ENCODE results near the gene TMEM235. TPM values are rescaled to one million over a fixed set of nuclear protein-coding genes. Genes with fewer than 3 reads are reported as not detected.

The TMEM235 gene
- total RNA-seq, 2 experiments from 2014 or later, result 0.32 TPM; not detected in 1

- H3K4me2 ChIP-seq (ENCODE audit: low read length), result no peak overlapping the region
- no peaks in the 10 kb centered on the region for H3K9me3 ChIP-seq (ENCODE audit: low read length)
- no peaks in the 10 kb centered on the region for H3K79me2 ChIP-seq (ENCODE audit: insufficient read depth, low read depth, low read length)
- no peak overlapping the region for H3K4me3 ChIP-seq (ENCODE audit: low read depth, low read length, poor library complexity, severe bottlenecking)
- ChIA-PET CTCF (ENCODE audit: unreplicated experiment) (no interaction called here), POLR2A (no interaction called here)
- TF ChIP-seq, protein P1, sequence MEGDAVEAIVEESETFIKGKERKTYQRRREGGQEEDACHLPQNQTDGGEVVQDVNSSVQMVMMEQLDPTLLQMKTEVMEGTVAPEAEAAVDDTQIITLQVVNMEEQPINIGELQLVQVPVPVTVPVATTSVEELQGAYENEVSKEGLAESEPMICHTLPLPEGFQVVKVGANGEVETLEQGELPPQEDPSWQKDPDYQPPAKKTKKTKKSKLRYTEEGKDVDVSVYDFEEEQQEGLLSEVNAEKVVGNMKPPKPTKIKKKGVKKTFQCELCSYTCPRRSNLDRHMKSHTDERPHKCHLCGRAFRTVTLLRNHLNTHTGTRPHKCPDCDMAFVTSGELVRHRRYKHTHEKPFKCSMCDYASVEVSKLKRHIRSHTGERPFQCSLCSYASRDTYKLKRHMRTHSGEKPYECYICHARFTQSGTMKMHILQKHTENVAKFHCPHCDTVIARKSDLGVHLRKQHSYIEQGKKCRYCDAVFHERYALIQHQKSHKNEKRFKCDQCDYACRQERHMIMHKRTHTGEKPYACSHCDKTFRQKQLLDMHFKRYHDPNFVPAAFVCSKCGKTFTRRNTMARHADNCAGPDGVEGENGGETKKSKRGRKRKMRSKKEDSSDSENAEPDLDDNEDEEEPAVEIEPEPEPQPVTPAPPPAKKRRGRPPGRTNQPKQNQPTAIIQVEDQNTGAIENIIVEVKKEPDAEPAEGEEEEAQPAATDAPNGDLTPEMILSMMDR (conservative IDR thresholded peaks at IDR 0.05; ENCODE audit: low read length), result no peak
- no peak for TF ChIP-seq EZH2phosphoT487 (IDR thresholded peaks at IDR 0.05; ENCODE audit: borderline replicate concordance, low read depth, low read length)
- H3K4me1 ChIP-seq (ENCODE audit: insufficient read depth, low read length, poor library complexity, severe bottlenecking), result peaks cover 11% of the 10 kb centered on the region
- H4K20me1 ChIP-seq (ENCODE audit: insufficient read depth, low read length), result no peaks in the 10 kb centered on the region
- no peak overlapping the region for H3K27ac ChIP-seq (ENCODE audit: low read depth, low read length, poor library complexity, severe bottlenecking)
- BruUV-seq (replicated peaks), result no TSS peak
- no peaks in the 10 kb centered on the region for H3K9me2 ChIP-seq (ENCODE audit: insufficient read depth, low read length)
- H3K36me3 ChIP-seq (ENCODE audit: insufficient read depth, low read length), result no peaks in the 10 kb centered on the region
- intact Hi-C loops (cut with micrococcal nuclease; ENCODE audit: unreplicated experiment), result loop anchor here (10.0 kb wide), 1 partner anchor 1480 kb away; no protein-coding TSS in a partner anchor
- no peak overlapping the region for H2AFZ ChIP-seq (ENCODE audit: low read length)
- no peak for DNase-seq (ENCODE audit: low spot score)
Measured at GRCh38 chr17:78265121-78265520, 33.7 kb downstream of the TMEM235 start.

DNA sequence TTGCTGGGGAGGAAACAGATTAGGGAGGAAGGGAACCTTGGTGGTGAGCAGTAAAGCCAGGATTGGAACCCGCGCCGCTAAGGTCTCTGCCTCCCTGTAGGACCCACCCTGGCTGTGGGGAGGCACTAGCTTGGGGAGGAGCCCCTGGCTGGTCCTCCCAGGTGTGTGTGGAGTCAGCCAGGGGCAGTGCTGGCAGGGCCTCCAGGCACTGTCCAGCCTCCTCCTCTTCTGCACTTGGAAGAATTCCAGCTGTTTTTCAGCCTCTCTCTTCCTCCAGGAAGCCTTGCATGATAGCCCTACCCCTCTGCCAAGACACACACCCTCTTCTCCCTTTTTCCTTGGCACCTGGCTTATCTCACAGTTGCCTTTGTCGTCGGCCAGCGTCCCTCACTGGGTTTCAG, 34.8 kb downstream of the TMEM235 start:
- Histone ChIP-seq H3K79me2 (ENCODE audit: insufficient read depth, low read depth, low read length) (no peaks in the 10 kb centered on the region), H3K27ac (ENCODE audit: low read depth, low read length, poor library complexity, severe bottlenecking) (no peak overlapping the region), H3K4me1 (ENCODE audit: insufficient read depth, low read length, poor library complexity, severe bottlenecking) (peaks cover 11% of the 10 kb centered on the region), H3K36me3 (ENCODE audit: insufficient read depth, low read length) (no peaks in the 10 kb centered on the region), H2AFZ (ENCODE audit: low read length) (no peak overlapping the region), H3K4me3 (ENCODE audit: low read depth, low read length, poor library complexity, severe bottlenecking) (no peak overlapping the region), H4K20me1 (ENCODE audit: insufficient read depth, low read length) (no peaks in the 10 kb centered on the region), H3K9me3 (ENCODE audit: low read length) (no peaks in the 10 kb centered on the region), H3K4me2 (ENCODE audit: low read length) (no peak overlapping the region), H3K9me2 (ENCODE audit: insufficient read depth, low read length) (no peaks in the 10 kb centered on the region)
- intact Hi-C loops (cut with micrococcal nuclease; ENCODE audit: unreplicated experiment), result loop anchor here (10.0 kb wide), 1 partner anchor 1479 kb away; no protein-coding TSS in a partner anchor
- ChIA-PET POLR2A (no interaction called here), CTCF (ENCODE audit: unreplicated experiment) (no interaction called here)
- BruUV-seq (replicated peaks), result no TSS peak
- TF ChIP-seq EZH2phosphoT487 (IDR thresholded peaks at IDR 0.05; ENCODE audit: borderline replicate concordance, low read depth, low read length), result no peak
- TF ChIP-seq, protein P1 (conservative IDR thresholded peaks at IDR 0.05; ENCODE audit: low read length), result no peak
- DNase-seq (ENCODE audit: low spot score), result no peak

DNA sequence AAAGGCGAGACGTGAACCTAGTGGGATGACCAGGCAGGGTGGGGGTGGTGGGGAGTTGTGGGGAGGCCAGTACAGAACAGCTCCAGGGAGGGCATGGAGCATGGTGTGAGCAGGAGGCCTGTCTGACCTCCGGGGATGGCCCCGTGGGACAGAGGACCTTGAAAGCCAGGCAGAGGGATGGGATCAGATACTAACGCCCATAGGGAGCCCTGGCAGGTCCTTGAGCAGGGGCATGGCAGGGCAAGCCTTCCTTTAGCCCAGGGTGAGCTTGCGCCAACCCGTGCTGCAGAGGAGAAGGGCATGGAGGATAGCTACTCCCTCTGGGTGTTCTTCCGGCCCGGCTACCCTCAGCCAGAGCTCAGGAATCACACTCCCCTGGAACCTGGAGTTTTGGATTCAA, 35.3 kb downstream of the TMEM235 start:
- intact Hi-C loops (cut with micrococcal nuclease; ENCODE audit: unreplicated experiment), result loop anchor here (10.0 kb wide), 1 partner anchor 1478 kb away; no protein-coding TSS in a partner anchor
- no peaks in the 10 kb centered on the region for H3K36me3 ChIP-seq (ENCODE audit: insufficient read depth, low read length)
- no TSS peak for BruUV-seq (replicated peaks)
- H3K9me3 ChIP-seq (ENCODE audit: low read length), result no peaks in the 10 kb centered on the region
- H3K4me3 ChIP-seq (ENCODE audit: low read depth, low read length, poor library complexity, severe bottlenecking), result no peak overlapping the region
- TF ChIP-seq, protein P1 (conservative IDR thresholded peaks at IDR 0.05; ENCODE audit: low read length), result no peak
- no peak for TF ChIP-seq EZH2phosphoT487 (IDR thresholded peaks at IDR 0.05; ENCODE audit: borderline replicate concordance, low read depth, low read length)
- H2AFZ ChIP-seq (ENCODE audit: low read length), result no peak overlapping the region
- POLR2A ChIA-PET, result no interaction called here
- H3K9me2 ChIP-seq (ENCODE audit: insufficient read depth, low read length), result no peaks in the 10 kb centered on the region
- DNase-seq (ENCODE audit: low spot score), result no peak
- H3K27ac ChIP-seq (ENCODE audit: low read depth, low read length, poor library complexity, severe bottlenecking), result no peak overlapping the region
- peaks cover 15% of the 10 kb centered on the region for H3K4me1 ChIP-seq (ENCODE audit: insufficient read depth, low read length, poor library complexity, severe bottlenecking)
- H3K4me2 ChIP-seq (ENCODE audit: low read length), result no peak overlapping the region
- CTCF ChIA-PET (ENCODE audit: unreplicated experiment), result no interaction called here
- no peaks in the 10 kb centered on the region for H3K79me2 ChIP-seq (ENCODE audit: insufficient read depth, low read depth, low read length)
- no peaks in the 10 kb centered on the region for H4K20me1 ChIP-seq (ENCODE audit: insufficient read depth, low read length)
